IPS DF 6.9 (cell line): ENCODE measurements around the gene PCBD2.
A peak's percentile ranks its signal among the peaks of the same experiment; 100 is the strongest.
"Not testable (repeated sequence)": the region's sequence is repeated elsewhere in the genome, so short reads cannot be mapped to it uniquely, and the experiment has no call there.

ENCODE experiments used
- DNase-seq: peaks from one replicate; pipeline ENCODE4 v3.0.0-alpha.2; 2013; ENCODE audit warnings: low read depth, low spot score
- H3K27ac ChIP-seq: one replicate; pipeline ENCODE4 v1.5.1; 2013; ENCODE audit warnings: low read length, control low read depth
- H3K27me3 ChIP-seq: 2 replicates; pipeline ENCODE4 v1.6.1; 2013; ENCODE audit warnings: mild to moderate bottlenecking, low read length; ENCODE audit not compliant: control insufficient read depth, insufficient read depth
- H3K36me3 ChIP-seq: 2 replicates; pipeline ENCODE4 v1.6.1; 2013; ENCODE audit warnings: low read length; ENCODE audit not compliant: control insufficient read depth, insufficient read depth
- H3K4me1 ChIP-seq: 2 replicates; pipeline ENCODE4 v1.6.1; 2013; ENCODE audit warnings: low read length; ENCODE audit not compliant: control insufficient read depth, insufficient read depth
- H3K4me3 ChIP-seq: 2 replicates; pipeline ENCODE4 v1.5.1; 2013; ENCODE audit warnings: mild to moderate bottlenecking, low read length
- H3K9me3 ChIP-seq: 2 replicates; pipeline ENCODE4 v1.6.1; 2013; ENCODE audit warnings: low read length, inconsistent platforms; ENCODE audit not compliant: control insufficient read depth, insufficient read depth
- WGBS: extraction: QIAGEN DNeasy Blood & Tissue Kit; methylation state at CpG from one replicate; pipeline ENCODE4 v1.1.7; 2013; ENCODE audit warnings: mixed read lengths, missing lambda C conversion rate; ENCODE audit not compliant: insufficient read length, insufficient coverage; 5-methylcytosine and 5-hydroxymethylcytosine counted together

PCBD2 gene

DNA sequence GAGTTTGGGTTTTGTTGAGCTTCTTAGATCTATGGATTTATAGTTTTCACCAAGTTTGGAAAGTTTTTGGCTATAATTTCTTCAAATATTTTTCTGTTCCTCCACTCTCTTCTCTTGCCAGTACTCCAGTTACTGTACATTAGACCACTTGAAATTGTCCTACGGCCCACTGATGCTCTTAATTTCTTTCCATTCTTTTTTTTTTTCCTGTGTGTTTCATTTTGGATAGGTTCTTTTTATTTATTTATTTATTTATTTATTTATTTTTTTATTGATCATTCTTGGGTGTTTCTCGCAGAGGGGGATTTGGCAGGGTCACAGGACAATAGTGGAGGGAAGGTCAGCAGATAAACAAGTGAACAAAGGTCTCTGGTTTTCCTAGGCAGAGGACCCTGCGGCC is 24.0 kb upstream of the PCBD2 start:
- H3K27me3 ChIP-seq, H3K4me1 ChIP-seq, DNase-seq, H3K36me3 ChIP-seq, H3K9me3 ChIP-seq, H3K4me3 ChIP-seq, H3K27ac ChIP-seq: not testable (repeated sequence)
- WGBS: no CpG with 5 or more reads among the region's 3 CpGs

DNA sequence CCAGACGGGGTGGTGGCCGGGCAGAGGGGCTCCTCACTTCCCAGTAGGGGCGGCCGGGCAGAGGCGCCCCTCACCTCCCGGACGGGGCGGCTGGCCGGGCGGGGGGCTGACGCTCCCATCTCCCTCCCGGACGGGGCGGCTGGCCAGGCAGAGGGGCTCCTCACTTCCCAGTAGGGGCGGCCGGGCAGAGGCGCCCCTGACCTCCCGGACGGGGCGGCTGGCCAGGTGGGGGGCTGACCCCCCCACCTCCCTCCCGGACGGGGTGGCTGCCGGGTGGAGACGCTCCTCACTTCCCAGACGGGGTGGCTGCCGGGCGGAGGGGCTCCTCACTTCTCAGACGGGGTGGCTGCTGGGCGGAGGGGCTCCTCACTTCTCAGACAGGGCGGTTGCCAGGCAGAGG is 23.2 kb upstream of the PCBD2 start:
- not testable (repeated sequence) for H3K27me3 ChIP-seq, H3K9me3 ChIP-seq, DNase-seq, H3K4me1 ChIP-seq, H3K27ac ChIP-seq, H3K4me3 ChIP-seq, H3K36me3 ChIP-seq
- no CpG with 5 or more reads among the region's 30 CpGs for WGBS

DNA sequence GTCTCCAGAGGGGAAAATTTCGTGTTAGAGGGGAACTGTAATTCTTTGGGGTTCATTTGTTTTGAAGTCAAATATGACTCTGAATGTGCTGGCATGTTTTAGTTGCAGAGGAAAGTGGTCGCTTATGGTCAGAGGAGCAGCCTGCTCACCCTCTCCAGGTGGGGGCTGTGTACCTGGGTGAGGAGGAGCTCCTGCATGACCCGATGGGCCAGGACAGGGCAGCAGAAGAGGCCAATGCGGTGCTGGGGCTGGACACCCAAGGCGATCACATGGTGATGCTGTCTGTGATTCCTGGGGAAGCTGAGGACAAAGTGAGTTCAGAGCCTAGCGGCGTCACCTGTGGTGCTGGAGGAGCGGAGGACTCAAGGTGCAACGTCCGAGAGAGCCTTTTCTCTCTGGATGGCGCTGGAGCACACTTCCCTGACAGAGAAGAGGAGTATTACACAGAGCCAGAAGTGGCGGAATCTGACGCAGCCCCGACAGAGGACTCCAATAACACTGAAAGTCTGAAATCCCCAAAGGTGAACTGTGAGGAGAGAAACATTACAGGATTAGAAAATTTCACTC is 17.3 kb upstream of the PCBD2 start:
- H3K27me3 ChIP-seq: no peaks in the 10 kb centered on the region
- no CpG with 5 or more reads among the region's 14 CpGs for WGBS
- H3K4me3 ChIP-seq: no peak overlapping the region
- H3K36me3 ChIP-seq: no peaks in the 10 kb centered on the region
- H3K27ac ChIP-seq: no peak overlapping the region
- H3K4me1 ChIP-seq: no peaks in the 10 kb centered on the region
- H3K9me3 ChIP-seq: no peaks in the 10 kb centered on the region; the same call in 1 of the 2 replicates
- DNase-seq: no peak

DNA sequence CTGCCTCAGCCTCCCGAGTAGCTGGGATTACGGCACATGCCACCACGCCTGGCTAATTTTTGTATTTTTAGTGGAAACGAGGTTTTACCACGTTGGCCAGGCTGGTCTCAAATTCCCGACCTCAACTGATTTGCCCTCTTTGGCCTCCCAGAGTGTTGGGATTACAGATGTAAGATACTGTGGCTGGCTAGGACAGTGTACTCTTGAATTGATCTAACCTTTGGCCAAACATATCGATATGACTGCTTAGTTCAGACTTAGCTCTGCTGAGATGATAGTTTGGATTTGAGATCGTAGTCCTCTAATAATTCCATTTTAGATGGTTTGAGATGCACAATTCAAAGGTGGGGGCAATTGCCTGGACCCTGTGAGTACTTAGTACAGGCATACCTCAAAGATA is 15.6 kb upstream of the PCBD2 start:
- Histone ChIP-seq H3K36me3 (no peaks in the 10 kb centered on the region), H3K4me3 (no peak overlapping the region), H3K27ac (no peak overlapping the region), H3K9me3 (no peaks in the 10 kb centered on the region; the same call in 1 of the 2 replicates), H3K4me1 (0 out of 2 replicates have a peak, but pooled peaks cover 1% of the 10 kb centered on the region), H3K27me3 (no peaks in the 10 kb centered on the region)
- no peak for DNase-seq
- WGBS: no CpG with 5 or more reads among the region's 8 CpGs

DNA sequence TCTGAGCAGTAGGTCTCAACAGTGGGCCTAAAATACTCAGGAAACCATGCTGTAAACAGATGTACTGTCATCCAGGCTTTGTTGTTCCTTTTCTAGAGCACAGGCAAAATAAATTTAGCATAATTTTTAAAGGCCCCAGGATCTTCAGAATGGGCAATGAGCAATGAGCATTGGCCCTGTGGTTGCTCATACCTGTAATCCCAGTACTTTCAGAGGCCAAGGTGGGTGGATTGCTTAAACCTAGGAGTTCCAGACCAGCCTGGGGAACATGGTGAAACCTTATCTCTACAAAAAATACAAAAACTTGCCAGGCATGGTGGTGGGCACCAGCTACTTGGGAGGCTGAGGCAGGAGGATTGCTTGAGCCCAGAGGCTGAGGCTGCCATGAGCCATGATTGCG is 13.5 kb upstream of the PCBD2 start:
- H3K27me3 ChIP-seq: no peaks in the 10 kb centered on the region
- no peaks in the 10 kb centered on the region for H3K36me3 ChIP-seq
- H3K9me3 ChIP-seq: no peaks in the 10 kb centered on the region; the same call in 1 of the 2 replicates
- H3K4me3 ChIP-seq: no peak overlapping the region
- DNase-seq: no peak
- 0 out of 2 replicates have a peak, but pooled peaks cover 1% of the 10 kb centered on the region for H3K4me1 ChIP-seq
- no CpG with 5 or more reads among the region's 1 CpG for WGBS
- H3K27ac ChIP-seq: no peak overlapping the region

DNA sequence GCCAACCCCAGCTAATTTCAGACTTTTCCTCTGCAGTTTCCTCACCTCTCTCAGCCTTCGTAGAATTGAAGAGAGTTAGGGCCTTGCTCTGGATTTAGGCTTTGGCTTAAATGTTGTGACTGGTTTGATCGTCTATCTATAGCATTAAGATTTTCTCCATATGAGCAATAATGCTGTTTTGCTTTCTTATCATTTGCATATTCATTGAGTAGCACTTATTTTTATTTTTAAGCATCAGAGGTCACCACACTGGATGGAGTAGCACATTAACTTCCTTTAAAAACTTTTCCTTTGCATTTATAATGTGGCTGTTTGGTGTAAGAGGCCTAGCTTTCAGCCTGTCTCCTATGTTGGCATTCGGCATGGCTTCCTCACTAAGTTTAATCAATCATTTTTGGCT is 12.6 kb upstream of the PCBD2 start:
- Histone ChIP-seq H3K9me3 (no peaks in the 10 kb centered on the region; the same call in 1 of the 2 replicates), H3K36me3 (no peaks in the 10 kb centered on the region), H3K4me1 (0 out of 2 replicates have a peak, but pooled peaks cover 1% of the 10 kb centered on the region), H3K27ac (no peak overlapping the region), H3K27me3 (no peaks in the 10 kb centered on the region), H3K4me3 (no peak overlapping the region)
- no CpG with 5 or more reads among the region's 3 CpGs for WGBS
- DNase-seq: no peak

DNA sequence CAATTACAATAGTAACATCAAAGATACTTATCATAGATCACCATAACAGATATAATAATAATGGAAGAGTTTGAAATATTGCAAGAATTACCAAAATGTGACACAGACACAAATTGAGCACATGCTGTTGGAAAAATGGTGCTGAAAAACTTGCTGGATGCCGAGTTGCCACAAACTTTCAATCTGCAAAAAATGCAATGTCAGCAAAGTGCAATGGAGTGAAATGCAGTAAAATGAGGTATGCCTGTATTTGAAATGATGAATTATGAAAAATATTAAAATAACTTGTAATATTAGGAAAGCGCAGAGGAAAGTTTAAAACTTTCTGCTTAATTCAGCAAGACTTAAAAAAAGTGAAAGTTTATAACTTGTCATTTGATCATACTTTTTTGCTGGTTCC is 12.0 kb upstream of the PCBD2 start:
- Histone ChIP-seq H3K4me1 (0 out of 2 replicates have a peak, but pooled peaks cover 1% of the 10 kb centered on the region), H3K27ac (no peak overlapping the region), H3K4me3 (no peak overlapping the region), H3K9me3 (no peaks in the 10 kb centered on the region; the same call in 1 of the 2 replicates), H3K36me3 (no peaks in the 10 kb centered on the region), H3K27me3 (no peaks in the 10 kb centered on the region)
- no peak for DNase-seq
- 100% methylated on average over 1 of the region's 2 CpGs for WGBS

DNA sequence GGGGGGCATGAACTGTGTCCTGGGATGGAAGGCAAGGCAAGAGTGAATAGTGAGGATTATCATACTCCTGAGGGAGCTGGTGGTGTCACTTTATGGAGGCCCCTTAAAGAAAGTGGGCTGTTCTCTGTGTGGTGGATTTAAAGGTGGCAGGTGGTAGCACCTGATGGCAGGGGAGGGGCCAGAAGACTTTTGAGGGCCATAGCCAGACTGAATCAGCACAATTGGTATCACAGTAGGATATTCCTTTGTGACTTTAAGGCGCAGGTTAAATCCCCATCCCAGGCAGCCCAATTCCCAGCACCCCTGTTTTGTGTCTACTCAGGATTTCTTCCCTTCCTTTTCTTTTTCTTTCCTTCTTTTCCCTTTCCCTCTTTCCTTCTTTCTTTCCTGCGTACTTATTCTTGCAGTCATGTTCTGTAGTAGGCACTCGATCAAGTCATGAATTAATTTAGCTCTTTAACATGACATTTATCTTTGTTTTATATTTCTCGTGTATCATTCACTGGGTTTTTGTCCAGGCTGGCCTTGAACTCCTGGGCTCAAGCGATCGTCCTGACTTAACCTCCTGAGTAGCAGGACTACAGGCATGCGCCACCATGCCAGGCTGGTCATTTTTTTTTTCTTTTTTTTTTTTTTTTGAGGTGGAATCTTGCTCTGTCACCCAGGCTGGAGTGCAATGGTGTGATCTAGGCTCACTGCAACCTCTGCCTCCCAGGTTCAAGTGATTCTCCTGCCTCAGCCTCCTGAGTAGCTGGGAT is 11.0 kb upstream of the PCBD2 start:
- Histone ChIP-seq H3K4me3 (no peak overlapping the region), H3K27me3 (no peaks in the 10 kb centered on the region), H3K4me1 (0 out of 2 replicates have a peak, but pooled peaks cover 1% of the 10 kb centered on the region), H3K9me3 (no peaks in the 10 kb centered on the region; the same call in 1 of the 2 replicates), H3K27ac (no peak overlapping the region), H3K36me3 (no peaks in the 10 kb centered on the region)
- no peak for DNase-seq
- WGBS: no CpG with 5 or more reads among the region's 7 CpGs

DNA sequence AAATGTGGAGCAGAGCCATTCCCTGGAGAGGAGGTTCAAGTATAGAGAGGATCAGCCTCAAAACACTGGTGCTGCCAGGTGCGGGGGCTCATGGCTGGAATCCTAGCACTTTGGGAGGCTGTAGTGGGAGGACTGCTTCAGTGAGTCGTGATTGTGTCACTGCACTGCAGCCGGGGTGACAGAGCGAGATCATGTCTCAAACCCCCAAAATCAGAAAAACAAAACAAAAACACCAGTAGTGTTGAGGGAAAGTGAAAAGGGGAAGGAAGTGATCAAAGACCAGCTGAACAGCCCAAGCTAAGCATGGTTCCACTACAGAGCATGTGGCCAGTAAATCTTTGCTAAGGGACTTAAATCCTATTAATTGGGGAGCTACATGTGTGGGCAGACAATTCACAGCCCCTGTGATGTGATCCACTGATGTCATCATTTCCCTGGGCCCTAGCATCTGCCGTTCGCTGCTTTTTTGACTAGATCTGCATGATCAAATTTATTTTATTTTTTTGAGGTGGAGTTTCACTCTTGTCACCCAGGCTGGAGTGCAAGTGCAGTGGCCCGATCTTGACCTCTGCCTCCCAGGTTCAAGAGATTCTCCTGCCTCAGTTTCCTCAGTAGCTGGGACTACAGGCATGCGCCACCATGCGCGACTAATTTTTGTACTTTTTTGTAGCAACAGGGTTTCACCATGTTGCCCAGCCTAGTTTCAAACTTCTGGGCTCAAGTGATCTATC is 2.7 kb upstream of the PCBD2 start:
- Histone ChIP-seq H3K27me3 (no peaks in the 10 kb centered on the region), H3K36me3 (no peaks in the 10 kb centered on the region), H3K4me1 (no peaks in the 10 kb centered on the region), H3K4me3 (no peak overlapping the region), H3K27ac (no peak overlapping the region), H3K9me3 (no peaks in the 10 kb centered on the region)
- no CpG with 5 or more reads among the region's 10 CpGs for whole genome bisulfite sequencing
- no peak for DNase-seq

DNA sequence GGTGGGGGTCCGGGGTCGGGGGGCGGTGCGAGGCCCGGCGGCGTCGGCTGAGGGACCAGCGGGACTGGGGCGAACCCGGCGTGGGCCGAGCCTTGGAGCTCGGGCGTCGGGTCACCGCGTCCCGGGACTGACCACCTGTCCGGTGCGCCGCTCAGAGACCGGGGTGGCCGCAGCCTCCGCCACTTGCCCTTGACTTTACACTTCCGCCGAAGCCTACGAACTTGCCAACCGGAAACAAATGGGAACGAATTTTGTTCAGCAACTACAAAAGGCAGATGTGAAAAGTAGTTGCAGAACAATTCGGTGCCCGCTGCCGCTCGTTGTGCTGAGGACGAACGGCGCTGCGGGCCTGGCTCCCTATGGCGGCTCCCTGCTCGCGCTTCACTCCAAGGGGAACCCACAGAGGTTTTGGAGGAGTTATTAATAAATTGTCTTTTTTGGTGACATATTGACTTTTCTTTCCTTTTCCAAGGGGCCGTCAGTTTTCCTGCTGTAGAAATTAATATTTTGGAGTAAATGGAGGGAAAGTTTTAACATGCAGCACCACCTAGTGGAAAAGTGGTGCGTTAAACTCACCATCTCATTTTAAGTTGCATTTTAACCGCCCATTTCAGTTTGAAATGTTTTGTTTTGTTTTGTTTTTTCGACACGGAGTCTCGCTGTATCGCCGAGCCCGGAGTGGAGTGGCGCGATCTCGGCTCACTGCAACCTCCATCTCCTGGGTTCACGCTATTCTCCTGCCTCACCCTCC is 490 bp downstream of the PCBD2 start:
- no peak for DNase-seq
- no CpG with 5 or more reads among the region's 54 CpGs for WGBS

More for the DNA sequence above, 490 bp downstream of the PCBD2 start:
- H3K27ac ChIP-seq: no peak overlapping the region
- H3K9me3 ChIP-seq: no peaks in the 10 kb centered on the region
- no peaks in the 10 kb centered on the region for H3K36me3 ChIP-seq
- no peaks in the 10 kb centered on the region for H3K4me1 ChIP-seq
- peak overlapping the region; percentile 80 for H3K4me3 ChIP-seq
- H3K27me3 ChIP-seq: no peaks in the 10 kb centered on the region
